Endodermal cell (in vitro differentiated cells): ENCODE data around the gene ZNF680. TPM values are rescaled to one million over a fixed set of nuclear protein-coding genes. Genes with fewer than 3 reads are reported as not detected.
"Not testable (repeated sequence)": the region's sequence is repeated elsewhere in the genome, so short reads cannot be mapped to it uniquely, and the experiment has no call there.

Source experiments
- DNase-seq: peaks from one replicate; pipeline ENCODE4 v3.0.0-alpha.2; 2017
- H3K27ac ChIP-seq: 2 replicates; pipeline ENCODE4 v1.5.1; 2013; ENCODE audit warnings: mild to moderate bottlenecking, low read depth, low read length, moderate library complexity
- H3K27me3 ChIP-seq: 2 replicates; pipeline ENCODE4 v1.6.1; 2013; ENCODE audit warnings: mild to moderate bottlenecking, low read length, moderate library complexity; ENCODE audit not compliant: insufficient read depth, control insufficient read depth, poor library complexity, severe bottlenecking
- H3K36me3 ChIP-seq: 2 replicates; pipeline ENCODE4 v1.7.0; 2013; ENCODE audit warnings: mild to moderate bottlenecking, low read length, moderate library complexity; ENCODE audit not compliant: control insufficient read depth, insufficient read depth
- H3K4me1 ChIP-seq: one replicate; pipeline ENCODE4 v1.7.0; 2013; ENCODE audit warnings: low read length; ENCODE audit not compliant: control insufficient read depth, insufficient read depth
- H3K4me3 ChIP-seq: 2 replicates; pipeline ENCODE4 v1.5.1; 2013; ENCODE audit warnings: mild to moderate bottlenecking, low read length, moderate library complexity
- H3K9ac ChIP-seq: 2 replicates; pipeline ENCODE4 v1.6.1; 2013; ENCODE audit warnings: mild to moderate bottlenecking, low read length, moderate library complexity; ENCODE audit not compliant: poor library complexity, severe bottlenecking; ENCODE audit errors: extremely low read depth
- H3K9me3 ChIP-seq: 2 replicates; pipeline ENCODE4 v1.6.1; 2013; ENCODE audit warnings: mild to moderate bottlenecking, low read length, moderate library complexity; ENCODE audit not compliant: control insufficient read depth
- H3K27ac Mint-ChIP-seq: 2 replicates; pipeline ENCODE4 v1.8.0; 2020; ENCODE audit warnings: mixed read lengths
- H3K27me3 Mint-ChIP-seq: 2 replicates; pipeline ENCODE4 v1.8.0; 2021; ENCODE audit warnings: mild to moderate bottlenecking, mixed read lengths; ENCODE audit not compliant: insufficient read depth
- H3K36me3 Mint-ChIP-seq: 2 replicates; pipeline ENCODE4 v1.8.0; 2020; ENCODE audit warnings: low read depth, mixed read lengths
- H3K4me1 Mint-ChIP-seq: 2 replicates; pipeline ENCODE4 v1.8.0; 2020; ENCODE audit warnings: mixed read lengths
- H3K4me3 Mint-ChIP-seq: 2 replicates; pipeline ENCODE4 v1.8.0; 2020; ENCODE audit warnings: mild to moderate bottlenecking, moderate library complexity, mixed read lengths
- H3K9me3 Mint-ChIP-seq: 2 replicates; pipeline ENCODE4 v1.8.0; 2020; ENCODE audit warnings: mild to moderate bottlenecking, mixed read lengths
- WGBS, 2 experiments: methylation state at CpG; one replicate each; pipeline versions ENCODE4 v1.1.5 to v1.1.7; 2013; ENCODE audit warnings: missing lambda C conversion rate in 2 of 2, mixed read lengths in 1 of 2; ENCODE audit not compliant: insufficient coverage in 1 of 2, insufficient read length in 1 of 2; 5-methylcytosine and 5-hydroxymethylcytosine counted together
- total RNA-seq, 2 donors: library from RNA; stranded (reverse); fragmentation: NEBNext Ultra II Directional in 1 of 2; extraction: Animal tissue kit (Norgen Biotek cat#: 25700) in 1 of 2; gene quantifications; 2 replicates in 1 of 2; 3 replicates in 1 of 2; pipeline ENCODE4 v1.2.1, GENCODE V29; 2021
- TF ChIP-seq, protein P1 (sequence below): fragments of 200-600 bp; sonication (generic); conservative IDR thresholded peaks from 2 replicates; pipeline ENCODE4 v1.5.0; 2021; ENCODE audit warnings: antibody characterized with exemption, mild to moderate bottlenecking

ZNF680 gene
- total RNA-seq, 2 donors from 2014 or later, result 14.6 to 19.5 TPM

DNA sequence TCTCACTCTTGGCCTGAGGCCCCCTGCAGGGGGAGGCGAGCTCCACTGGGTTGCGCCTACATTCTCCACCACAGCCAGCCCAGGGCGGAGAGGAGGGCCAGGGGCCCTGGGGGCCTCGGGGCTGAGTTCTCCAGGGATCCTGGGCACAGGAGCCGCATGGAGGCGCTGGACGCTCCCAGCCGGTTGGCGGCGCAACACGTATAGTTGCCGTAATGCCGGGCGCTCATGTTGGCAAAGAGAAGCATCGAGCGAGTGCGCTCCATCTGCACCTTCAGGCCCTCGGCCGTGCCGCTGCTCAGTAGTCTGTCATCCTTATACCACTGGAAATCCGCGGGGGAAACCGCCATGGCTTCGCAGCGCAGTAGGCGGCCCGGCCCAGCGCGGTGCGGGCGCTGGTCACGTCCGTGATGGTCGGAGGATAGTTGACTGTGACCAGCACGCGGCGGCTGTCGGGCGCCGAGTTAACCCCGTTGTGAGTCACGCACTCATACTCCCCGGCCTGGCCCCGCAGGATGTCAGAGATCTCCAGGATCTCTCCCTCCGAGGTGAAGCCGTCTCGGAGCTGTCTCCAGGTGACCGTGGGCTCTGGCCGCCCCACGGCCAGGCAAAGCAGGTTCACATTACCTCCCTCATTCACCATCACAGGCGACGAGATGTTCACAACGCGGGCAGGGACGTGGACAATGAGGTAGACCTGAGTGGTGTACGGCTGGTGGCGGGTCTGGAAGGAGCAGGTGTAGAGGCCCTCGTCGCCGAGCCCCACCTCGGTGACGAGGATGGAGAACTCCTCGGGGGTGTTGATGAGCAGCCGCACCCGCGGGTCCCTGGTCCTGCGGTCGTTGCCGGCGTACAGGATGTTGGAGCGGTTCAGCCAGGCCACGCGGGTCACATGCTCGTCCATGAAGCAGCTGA is 6.8 kb upstream of the ZNF680 start:
- not testable (repeated sequence) for H3K27ac Mint-ChIP-seq, H3K4me1 Mint-ChIP-seq, H3K4me3 Mint-ChIP-seq, H3K9ac ChIP-seq, H3K27ac ChIP-seq, H3K36me3 Mint-ChIP-seq, DNase-seq, H3K36me3 ChIP-seq, H3K27me3 Mint-ChIP-seq, H3K9me3 ChIP-seq, H3K4me1 ChIP-seq
- H3K27me3 ChIP-seq, result peaks cover 11% of the 10 kb centered on the region
- WGBS, 2 experiments, result 20 to 39% methylated on average over 30 to 74 of the region's 74 CpGs
- peaks cover 82% of the 10 kb centered on the region for H3K9me3 Mint-ChIP-seq
- H3K4me3 ChIP-seq, result peak overlapping the region; percentile 53

DNA sequence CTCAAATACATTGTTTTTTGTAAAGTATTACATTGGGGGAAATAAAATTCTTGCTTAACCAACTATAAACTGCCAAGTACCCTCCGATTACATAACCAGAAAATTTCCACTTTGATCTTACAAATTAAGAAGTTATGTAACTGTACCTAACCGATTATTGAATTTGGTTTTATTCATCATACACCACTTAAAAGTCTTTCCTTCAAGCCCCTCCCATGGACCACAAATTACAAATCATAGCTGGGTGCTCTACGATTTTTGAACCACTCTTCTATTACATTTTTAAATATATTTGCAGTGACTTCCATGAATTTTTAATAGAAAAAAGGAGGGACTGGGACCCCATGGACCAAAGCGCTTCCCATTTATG is 630 bp downstream of the ZNF680 start:
- TF ChIP-seq, protein P1, sequence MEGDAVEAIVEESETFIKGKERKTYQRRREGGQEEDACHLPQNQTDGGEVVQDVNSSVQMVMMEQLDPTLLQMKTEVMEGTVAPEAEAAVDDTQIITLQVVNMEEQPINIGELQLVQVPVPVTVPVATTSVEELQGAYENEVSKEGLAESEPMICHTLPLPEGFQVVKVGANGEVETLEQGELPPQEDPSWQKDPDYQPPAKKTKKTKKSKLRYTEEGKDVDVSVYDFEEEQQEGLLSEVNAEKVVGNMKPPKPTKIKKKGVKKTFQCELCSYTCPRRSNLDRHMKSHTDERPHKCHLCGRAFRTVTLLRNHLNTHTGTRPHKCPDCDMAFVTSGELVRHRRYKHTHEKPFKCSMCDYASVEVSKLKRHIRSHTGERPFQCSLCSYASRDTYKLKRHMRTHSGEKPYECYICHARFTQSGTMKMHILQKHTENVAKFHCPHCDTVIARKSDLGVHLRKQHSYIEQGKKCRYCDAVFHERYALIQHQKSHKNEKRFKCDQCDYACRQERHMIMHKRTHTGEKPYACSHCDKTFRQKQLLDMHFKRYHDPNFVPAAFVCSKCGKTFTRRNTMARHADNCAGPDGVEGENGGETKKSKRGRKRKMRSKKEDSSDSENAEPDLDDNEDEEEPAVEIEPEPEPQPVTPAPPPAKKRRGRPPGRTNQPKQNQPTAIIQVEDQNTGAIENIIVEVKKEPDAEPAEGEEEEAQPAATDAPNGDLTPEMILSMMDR, result no peak
- Mint-ChIP-seq H3K4me1 (no peaks in the 10 kb centered on the region), H3K9me3 (peaks cover 69% of the 10 kb centered on the region), H3K4me3 (peak overlapping the region; percentile 94), H3K27ac (peak overlapping the region; percentile 99), H3K36me3 (peaks cover 18% of the 10 kb centered on the region), H3K27me3 (no peaks in the 10 kb centered on the region)
- Histone ChIP-seq H3K36me3 (peaks cover 34% of the 10 kb centered on the region), H3K4me1 (no peaks in the 10 kb centered on the region), H3K4me3 (peak overlapping the region; percentile 99), H3K9ac (peak overlapping the region; percentile 92), H3K27ac (peak overlapping the region; percentile 97), H3K27me3 (no peaks in the 10 kb centered on the region), H3K9me3 (peaks cover 7% of the 10 kb centered on the region)
- WGBS, 2 experiments, result 26 to 30% methylated on average over 2 to 4 of the region's 4 CpGs
- no peak for DNase-seq

DNA sequence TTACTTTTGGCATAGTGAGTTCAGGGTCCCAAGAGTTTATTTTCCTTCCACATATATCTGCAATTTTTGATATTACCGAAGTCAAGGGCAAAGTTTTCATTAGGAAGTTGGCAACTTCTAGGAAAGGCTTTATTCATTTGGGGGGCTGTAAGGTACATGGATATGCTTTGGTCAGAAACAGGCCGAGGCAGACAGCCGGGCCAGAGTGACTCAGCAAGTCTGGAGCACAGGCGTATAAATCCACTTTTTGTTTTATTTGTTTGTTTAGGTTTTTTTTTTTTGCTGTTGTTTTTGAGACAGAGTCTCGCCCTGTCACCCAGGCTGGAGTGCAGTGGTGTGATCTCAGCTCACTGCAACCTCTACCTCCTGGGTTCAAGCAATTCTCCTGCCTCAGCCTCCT is 3.7 kb downstream of the ZNF680 start:
- H3K27ac Mint-ChIP-seq, result no peak overlapping the region

More for the DNA sequence above, 3.7 kb downstream of the ZNF680 start:
- no peak for DNase-seq
- Histone ChIP-seq H3K36me3 (peaks cover 44% of the 10 kb centered on the region), H3K4me3 (no peak overlapping the region), H3K27ac (no peak overlapping the region), H3K4me1 (no peaks in the 10 kb centered on the region), H3K9me3 (peaks cover 31% of the 10 kb centered on the region), H3K27me3 (no peaks in the 10 kb centered on the region), H3K9ac (no peak overlapping the region)
- Mint-ChIP-seq H3K27me3 (no peaks in the 10 kb centered on the region), H3K36me3 (peaks cover 37% of the 10 kb centered on the region), H3K4me3 (no peak overlapping the region), H3K9me3 (peaks cover 79% of the 10 kb centered on the region), H3K4me1 (no peaks in the 10 kb centered on the region)
- 83 to 97% methylated on average over 1 to 5 of the region's 5 CpGs for WGBS, 2 experiments
- TF ChIP-seq, protein P1, result no peak
